Skin epidermis (tissue), 12 donors: ENCODE data around the gene MPG.
"Not testable (repeated sequence)": the region's sequence is repeated elsewhere in the genome, so short reads cannot be mapped to it uniquely, and the experiment has no call there.

Source experiments
- H3K27ac ChIP-seq, 21 experiments: fragments of 200-600 bp; sonication (generic) in 11 of 21; one replicate each; pipeline ENCODE4 v1.5.0; 2020; ENCODE audit warnings: mild to moderate bottlenecking in 3 of 21, inconsistent platforms in 2 of 21, moderate library complexity in 2 of 21
- H3K4me3 ChIP-seq, 7 experiments: fragments of 200-600 bp; sonication (generic) in 2 of 7; one replicate each; pipeline ENCODE4 v1.5.0; 2020; ENCODE audit warnings: inconsistent platforms in 2 of 7, mild to moderate bottlenecking in 2 of 7, moderate library complexity in 1 of 7

Gene MPG

GRCh38 chr16:77807-78443, at the start of gene MPG:
Gene MPG (plus strand): TSS chr16:78225. CDS start chr16:78310, 85 bp downstream.
- peak within 1 kb of the TSS; percentile 55 to 97 (median 94) for H3K27ac ChIP-seq
- H3K4me3 ChIP-seq, result peak within 1 kb of the TSS; percentile 47 to 88 (median 76)

GRCh38 chr16:30627-31026, 47.4 kb upstream of the MPG start:
- not testable (repeated sequence) for H3K27ac ChIP-seq, H3K4me3 ChIP-seq

- H3K4me3 ChIP-seq, H3K27ac ChIP-seq: not testable (repeated sequence)
Measured at GRCh38 chr16:33154-33876, 44.7 kb upstream of the MPG start.

- Histone ChIP-seq H3K27ac (peak overlapping the region in 2 of 21 experiments; percentile 58 to 62), H3K4me3 (no peak overlapping the region)
Measured at GRCh38 chr16:33877-34647, 44.0 kb upstream of the MPG start.

- Histone ChIP-seq H3K27ac (peak overlapping the region in 5 of 21 experiments; percentile 10 to 62 (median 37)), H3K4me3 (no peak overlapping the region)
Measured at GRCh38 chr16:34648-34987, 43.4 kb upstream of the MPG start.

- Histone ChIP-seq H3K4me3 (no peak overlapping the region), H3K27ac (peak overlapping the region in 5 of 21 experiments; percentile 10 to 62 (median 37))
Measured at GRCh38 chr16:35011-35677, 42.9 kb upstream of the MPG start.

GRCh38 chr16:35678-36305, 42.2 kb upstream of the MPG start:
- Histone ChIP-seq H3K27ac (peak overlapping the region in 2 of 21 experiments; percentile 58 to 62), H3K4me3 (no peak overlapping the region)

- no peak overlapping the region for H3K4me3 ChIP-seq
- no peak overlapping the region for H3K27ac ChIP-seq
Measured at GRCh38 chr16:36336-36984, 41.6 kb upstream of the MPG start.

- Histone ChIP-seq H3K27ac (no peak overlapping the region), H3K4me3 (no peak overlapping the region)
Measured at GRCh38 chr16:37511-37910, 40.5 kb upstream of the MPG start.

GRCh38 chr16:38206-38605, 39.8 kb upstream of the MPG start:
- not testable (repeated sequence) for H3K4me3 ChIP-seq
- H3K27ac ChIP-seq, result peak overlapping the region in 4 of 21 experiments; percentile 10 to 61 (median 36)

- no peak overlapping the region for H3K4me3 ChIP-seq
- H3K27ac ChIP-seq, result peak overlapping the region in 6 of 21 experiments; percentile 10 to 71 (median 30)
Measured at GRCh38 chr16:38941-39892, 38.8 kb upstream of the MPG start.

GRCh38 chr16:41439-42068, 36.5 kb upstream of the MPG start:
- H3K27ac ChIP-seq, result no peak overlapping the region
- peak overlapping the region in 1 of 7 experiments; percentile 10 for H3K4me3 ChIP-seq

GRCh38 chr16:42069-42457, 36.0 kb upstream of the MPG start:
- H3K4me3 ChIP-seq, result peak overlapping the region in 1 of 7 experiments; percentile 10
- no peak overlapping the region for H3K27ac ChIP-seq

- Histone ChIP-seq H3K27ac (no peak overlapping the region), H3K4me3 (no peak overlapping the region)
Measured at GRCh38 chr16:42691-43090, 35.3 kb upstream of the MPG start.

GRCh38 chr16:43294-43693, 34.7 kb upstream of the MPG start:
- no peak overlapping the region for H3K27ac ChIP-seq
- no peak overlapping the region for H3K4me3 ChIP-seq

- no peak overlapping the region for H3K4me3 ChIP-seq
- H3K27ac ChIP-seq, result no peak overlapping the region
Measured at GRCh38 chr16:44655-45054, 33.4 kb upstream of the MPG start.

- H3K27ac ChIP-seq, result no peak overlapping the region
- H3K4me3 ChIP-seq, result no peak overlapping the region
Measured at GRCh38 chr16:45454-45853, 32.6 kb upstream of the MPG start.

- H3K4me3 ChIP-seq, H3K27ac ChIP-seq: not testable (repeated sequence)
Measured at GRCh38 chr16:46510-46909, 31.5 kb upstream of the MPG start.
